Neural cell (in vitro differentiated cells): Measurements from ENCODE around the gene ASB18. TPM values are rescaled to one million over a fixed set of nuclear protein-coding genes. Genes with fewer than 3 reads are reported as not detected.

Experiments used
- H2AFZ ChIP-seq: fragments of 200-600, 300-800 bp; sonication (generic), shearing (Covaris generic); 2 replicates; pipeline ENCODE4 v1.6.0; 2014; ENCODE audit warnings: low read depth, mild to moderate bottlenecking, antibody characterized with exemption, low read length, moderate library complexity
- H3F3A ChIP-seq: fragments of 200-600 bp; shearing (Covaris generic); 2 replicates; pipeline ENCODE4 v1.6.1; 2016; ENCODE audit warnings: mild to moderate bottlenecking, moderate library complexity, mixed read lengths, antibody characterized with exemption, low read length; ENCODE audit not compliant: insufficient read depth, poor library complexity, severe bottlenecking
- H3K27ac ChIP-seq: fragments of 200-600, 300-800 bp; sonication (generic), shearing (Covaris generic); 2 replicates; pipeline ENCODE4 v1.5.1; 2014; ENCODE audit warnings: mild to moderate bottlenecking, low read length, moderate library complexity
- H3K27me3 ChIP-seq: fragments of 300-800, 200-600 bp; sonication (generic), shearing (Covaris generic); 2 replicates; pipeline ENCODE4 v1.6.0; 2014; ENCODE audit warnings: mild to moderate bottlenecking, low read depth, low read length, moderate library complexity; ENCODE audit not compliant: insufficient read depth
- H3K36me3 ChIP-seq: fragments of 300-800, 200-600 bp; sonication (generic), shearing (Covaris generic); 2 replicates; pipeline ENCODE4 v1.5.1; 2014; ENCODE audit warnings: mild to moderate bottlenecking, antibody characterized with exemption, low read length, moderate library complexity; ENCODE audit not compliant: insufficient read depth
- H3K4me2 ChIP-seq: fragments of 300-800, 200-600 bp; sonication (generic), shearing (Covaris generic); 2 replicates; pipeline ENCODE4 v1.6.0; 2014; ENCODE audit warnings: mild to moderate bottlenecking, low read length
- H3K4me3 ChIP-seq: fragments of 300-800, 200-600 bp; sonication (generic), shearing (Covaris generic); 2 replicates; pipeline ENCODE4 v1.5.1; 2014; ENCODE audit warnings: mild to moderate bottlenecking, low read length, moderate library complexity
- H3K79me2 ChIP-seq: fragments of 200-600 bp; shearing (Covaris generic); replicated peaks from 2 replicates; pipeline ENCODE4 v1.6.0; 2014; ENCODE audit warnings: mild to moderate bottlenecking, low read length, moderate library complexity; ENCODE audit not compliant: insufficient read depth
- H3K9ac ChIP-seq: fragments of 300-800, 200-600 bp; sonication (generic), shearing (Covaris generic); 2 replicates; pipeline ENCODE4 v1.6.1; 2016; ENCODE audit warnings: mild to moderate bottlenecking, low read length, mixed read lengths
- H3K9me2 ChIP-seq: fragments of 200-600 bp; shearing (Covaris generic); 2 replicates; pipeline ENCODE4 v1.6.1; 2016; ENCODE audit warnings: mild to moderate bottlenecking, low read length, mixed read lengths; ENCODE audit not compliant: insufficient read depth
- H3K9me3 ChIP-seq: fragments of 200-600, 300-800 bp; sonication (generic), shearing (Covaris generic); 2 replicates; pipeline ENCODE4 v1.6.1; 2016; ENCODE audit warnings: mild to moderate bottlenecking, mixed run types, low read length, moderate library complexity, mixed read lengths
- H4K20me1 ChIP-seq: fragments of 200-600 bp; shearing (Covaris generic); 2 replicates; pipeline ENCODE4 v1.6.1; 2016; ENCODE audit warnings: mild to moderate bottlenecking, mixed run types; ENCODE audit not compliant: insufficient read depth
- EP300 ChIP-seq: fragments of 450-650 bp; conservative IDR thresholded peaks from 2 replicates; pipeline ENCODE4 v1.6.1; 2014; ENCODE audit warnings: antibody characterized with exemption, mild to moderate bottlenecking, moderate library complexity; ENCODE audit not compliant: poor library complexity, severe bottlenecking
- EZH2 ChIP-seq: fragments of 200-600, 300-800 bp; shearing (Covaris generic), sonication (generic); IDR thresholded peaks from 2 replicates; pipeline ENCODE4 v1.6.1; 2014; ENCODE audit warnings: antibody characterized with exemption, low read length, borderline replicate concordance, mild to moderate bottlenecking; ENCODE audit not compliant: insufficient read depth, poor library complexity, severe bottlenecking
- MXI1 ChIP-seq: fragments of 450-650 bp; conservative IDR thresholded peaks from 2 replicates; pipeline ENCODE4 v1.6.1; 2014; ENCODE audit warnings: antibody characterized with exemption, mild to moderate bottlenecking; ENCODE audit not compliant: poor library complexity, severe bottlenecking
- POLR2AphosphoS5 ChIP-seq: IDR thresholded peaks from 2 replicates; pipeline ENCODE4 v1.6.1; 2012
- RAD21 ChIP-seq: fragments of 450-650 bp; conservative IDR thresholded peaks from 2 replicates; pipeline ENCODE4 v1.6.1; 2014; ENCODE audit warnings: antibody characterized with exemption, mild to moderate bottlenecking, moderate library complexity
- SMC3 ChIP-seq: fragments of 450-650 bp; conservative IDR thresholded peaks from 2 replicates; pipeline ENCODE4 v1.6.1; 2014; ENCODE audit warnings: antibody characterized with exemption, mild to moderate bottlenecking, moderate library complexity; ENCODE audit not compliant: poor library complexity
- TAF1 ChIP-seq: IDR thresholded peaks from 2 replicates; pipeline ENCODE4 v1.6.1; 2012; ENCODE audit warnings: low read depth
- polyA plus RNA-seq: library from polyadenylated mRNA; depleted of rRNA; stranded (reverse); fragments of >200 nt; gene quantifications from 2 replicates; pipeline ENCODE4 v1.2.3, GENCODE V29; 2014
- TF ChIP-seq, protein P1 (sequence below): IDR thresholded peaks from 2 replicates; pipeline ENCODE4 v1.6.1; 2012; ENCODE audit warnings: borderline replicate concordance
- TF ChIP-seq, protein P2 (sequence below): fragments of 450-650 bp; IDR thresholded peaks from 2 replicates; pipeline ENCODE4 v1.5.1; 2014; ENCODE audit warnings: antibody characterized with exemption, mild to moderate bottlenecking, moderate library complexity; ENCODE audit not compliant: poor library complexity, severe bottlenecking

Gene ASB18
- polyA plus RNA-seq, 1 donor from 2014 or later, result not detected

- no peaks in the 10 kb centered on the region for H3K9me2 ChIP-seq
- H3K9ac ChIP-seq, result no peak overlapping the region
- no peaks in the 10 kb centered on the region for H3K27me3 ChIP-seq
- no peak for TF ChIP-seq POLR2AphosphoS5
- no peak for TF ChIP-seq MXI1
- H3K36me3 ChIP-seq, result no peaks in the 10 kb centered on the region
- no peak overlapping the region for H3K27ac ChIP-seq
- H3F3A ChIP-seq, result no peaks in the 10 kb centered on the region
- peaks cover 4% of the 10 kb centered on the region for H3K9me3 ChIP-seq
- no peaks in the 10 kb centered on the region for H3K79me2 ChIP-seq
- no peaks in the 10 kb centered on the region for H4K20me1 ChIP-seq
- H3K4me3 ChIP-seq, result no peak overlapping the region
- no peak overlapping the region for H2AFZ ChIP-seq
- no peak overlapping the region for H3K4me2 ChIP-seq
These were observed 45.4 kb upstream of the ASB18 start for GRCh38 chr2:236309669-236310029.

DNA sequence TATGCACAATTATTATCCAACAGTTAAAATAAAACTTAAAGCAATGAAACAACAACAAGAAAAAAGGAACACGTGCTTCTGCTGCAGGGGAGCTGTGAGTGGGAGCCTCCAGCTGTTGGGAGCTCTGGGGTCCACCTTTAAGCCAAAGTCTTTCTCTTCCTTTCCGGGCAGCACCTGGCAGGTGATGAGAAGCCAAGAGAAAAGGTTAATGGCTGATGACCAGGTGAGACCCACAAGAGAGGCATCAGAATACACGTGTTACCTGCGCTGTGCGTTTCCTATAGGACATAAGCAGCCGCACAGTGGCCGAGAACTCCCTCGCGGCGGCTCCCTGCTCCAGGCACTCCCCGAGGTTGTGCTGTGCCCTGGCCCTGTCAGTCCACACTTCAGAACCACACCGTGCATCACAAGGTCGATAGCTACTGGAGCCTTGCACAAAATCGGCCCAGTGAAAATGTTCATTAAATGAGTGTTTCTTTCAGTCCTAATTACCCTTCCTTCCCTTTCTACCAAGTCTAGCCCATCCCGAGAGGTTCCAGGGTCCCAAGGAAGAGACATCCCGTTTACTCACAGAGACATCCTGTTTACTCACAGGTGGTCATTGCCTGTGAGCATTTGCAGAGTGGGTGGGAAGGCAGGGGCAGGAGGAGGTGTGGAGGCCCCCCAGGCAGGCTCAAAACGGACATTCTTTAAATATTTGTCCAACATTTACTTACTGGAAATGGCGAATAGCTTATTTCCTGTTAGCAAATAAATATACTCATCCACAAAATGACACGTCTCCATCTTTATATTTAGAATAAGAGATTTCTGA, 44.9 kb upstream of the ASB18 start:
- no peak overlapping the region for H3K4me2 ChIP-seq
- H4K20me1 ChIP-seq, result no peaks in the 10 kb centered on the region
- peaks cover 4% of the 10 kb centered on the region for H3K9me3 ChIP-seq
- H3K36me3 ChIP-seq, result no peaks in the 10 kb centered on the region
- H3K27me3 ChIP-seq, result no peaks in the 10 kb centered on the region
- no peaks in the 10 kb centered on the region for H3K9me2 ChIP-seq
- H3K4me3 ChIP-seq, result no peak overlapping the region
- no peaks in the 10 kb centered on the region for H3F3A ChIP-seq
- no peak overlapping the region for H3K27ac ChIP-seq
- no peak overlapping the region for H2AFZ ChIP-seq
- H3K79me2 ChIP-seq, result no peaks in the 10 kb centered on the region
- TF ChIP-seq SMC3 (no peak), EP300 (no peak), RAD21 (no peak), POLR2AphosphoS5 (no peak), MXI1 (no peak), EZH2 (no peak), TAF1 (no peak)
- TF ChIP-seq, protein P1, sequence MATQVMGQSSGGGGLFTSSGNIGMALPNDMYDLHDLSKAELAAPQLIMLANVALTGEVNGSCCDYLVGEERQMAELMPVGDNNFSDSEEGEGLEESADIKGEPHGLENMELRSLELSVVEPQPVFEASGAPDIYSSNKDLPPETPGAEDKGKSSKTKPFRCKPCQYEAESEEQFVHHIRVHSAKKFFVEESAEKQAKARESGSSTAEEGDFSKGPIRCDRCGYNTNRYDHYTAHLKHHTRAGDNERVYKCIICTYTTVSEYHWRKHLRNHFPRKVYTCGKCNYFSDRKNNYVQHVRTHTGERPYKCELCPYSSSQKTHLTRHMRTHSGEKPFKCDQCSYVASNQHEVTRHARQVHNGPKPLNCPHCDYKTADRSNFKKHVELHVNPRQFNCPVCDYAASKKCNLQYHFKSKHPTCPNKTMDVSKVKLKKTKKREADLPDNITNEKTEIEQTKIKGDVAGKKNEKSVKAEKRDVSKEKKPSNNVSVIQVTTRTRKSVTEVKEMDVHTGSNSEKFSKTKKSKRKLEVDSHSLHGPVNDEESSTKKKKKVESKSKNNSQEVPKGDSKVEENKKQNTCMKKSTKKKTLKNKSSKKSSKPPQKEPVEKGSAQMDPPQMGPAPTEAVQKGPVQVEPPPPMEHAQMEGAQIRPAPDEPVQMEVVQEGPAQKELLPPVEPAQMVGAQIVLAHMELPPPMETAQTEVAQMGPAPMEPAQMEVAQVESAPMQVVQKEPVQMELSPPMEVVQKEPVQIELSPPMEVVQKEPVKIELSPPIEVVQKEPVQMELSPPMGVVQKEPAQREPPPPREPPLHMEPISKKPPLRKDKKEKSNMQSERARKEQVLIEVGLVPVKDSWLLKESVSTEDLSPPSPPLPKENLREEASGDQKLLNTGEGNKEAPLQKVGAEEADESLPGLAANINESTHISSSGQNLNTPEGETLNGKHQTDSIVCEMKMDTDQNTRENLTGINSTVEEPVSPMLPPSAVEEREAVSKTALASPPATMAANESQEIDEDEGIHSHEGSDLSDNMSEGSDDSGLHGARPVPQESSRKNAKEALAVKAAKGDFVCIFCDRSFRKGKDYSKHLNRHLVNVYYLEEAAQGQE, result no peak
- TF ChIP-seq, protein P2, sequence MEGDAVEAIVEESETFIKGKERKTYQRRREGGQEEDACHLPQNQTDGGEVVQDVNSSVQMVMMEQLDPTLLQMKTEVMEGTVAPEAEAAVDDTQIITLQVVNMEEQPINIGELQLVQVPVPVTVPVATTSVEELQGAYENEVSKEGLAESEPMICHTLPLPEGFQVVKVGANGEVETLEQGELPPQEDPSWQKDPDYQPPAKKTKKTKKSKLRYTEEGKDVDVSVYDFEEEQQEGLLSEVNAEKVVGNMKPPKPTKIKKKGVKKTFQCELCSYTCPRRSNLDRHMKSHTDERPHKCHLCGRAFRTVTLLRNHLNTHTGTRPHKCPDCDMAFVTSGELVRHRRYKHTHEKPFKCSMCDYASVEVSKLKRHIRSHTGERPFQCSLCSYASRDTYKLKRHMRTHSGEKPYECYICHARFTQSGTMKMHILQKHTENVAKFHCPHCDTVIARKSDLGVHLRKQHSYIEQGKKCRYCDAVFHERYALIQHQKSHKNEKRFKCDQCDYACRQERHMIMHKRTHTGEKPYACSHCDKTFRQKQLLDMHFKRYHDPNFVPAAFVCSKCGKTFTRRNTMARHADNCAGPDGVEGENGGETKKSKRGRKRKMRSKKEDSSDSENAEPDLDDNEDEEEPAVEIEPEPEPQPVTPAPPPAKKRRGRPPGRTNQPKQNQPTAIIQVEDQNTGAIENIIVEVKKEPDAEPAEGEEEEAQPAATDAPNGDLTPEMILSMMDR, result no peak
- no peak overlapping the region for H3K9ac ChIP-seq
